ENCODE data around the gene EID2B.

EID2B gene, protein sequence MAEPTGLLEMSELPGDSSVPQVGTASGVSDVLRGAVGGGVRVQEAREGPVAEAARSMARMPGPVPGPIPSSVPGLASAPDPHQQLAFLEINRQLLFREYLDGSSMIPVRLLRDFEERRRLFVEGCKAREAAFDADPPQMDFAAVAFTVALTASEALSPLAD
- long read RNA-seq, transcript EID2B-201 (1 exons, 1,865 nt), result major isoform, 23 of 23 reads
- long read RNA-seq, partial matches to known transcripts, result 0 of 23 reads
- long read RNA-seq, other reads (novel, unspliced or antisense), result 0 of 23 reads

DNA sequence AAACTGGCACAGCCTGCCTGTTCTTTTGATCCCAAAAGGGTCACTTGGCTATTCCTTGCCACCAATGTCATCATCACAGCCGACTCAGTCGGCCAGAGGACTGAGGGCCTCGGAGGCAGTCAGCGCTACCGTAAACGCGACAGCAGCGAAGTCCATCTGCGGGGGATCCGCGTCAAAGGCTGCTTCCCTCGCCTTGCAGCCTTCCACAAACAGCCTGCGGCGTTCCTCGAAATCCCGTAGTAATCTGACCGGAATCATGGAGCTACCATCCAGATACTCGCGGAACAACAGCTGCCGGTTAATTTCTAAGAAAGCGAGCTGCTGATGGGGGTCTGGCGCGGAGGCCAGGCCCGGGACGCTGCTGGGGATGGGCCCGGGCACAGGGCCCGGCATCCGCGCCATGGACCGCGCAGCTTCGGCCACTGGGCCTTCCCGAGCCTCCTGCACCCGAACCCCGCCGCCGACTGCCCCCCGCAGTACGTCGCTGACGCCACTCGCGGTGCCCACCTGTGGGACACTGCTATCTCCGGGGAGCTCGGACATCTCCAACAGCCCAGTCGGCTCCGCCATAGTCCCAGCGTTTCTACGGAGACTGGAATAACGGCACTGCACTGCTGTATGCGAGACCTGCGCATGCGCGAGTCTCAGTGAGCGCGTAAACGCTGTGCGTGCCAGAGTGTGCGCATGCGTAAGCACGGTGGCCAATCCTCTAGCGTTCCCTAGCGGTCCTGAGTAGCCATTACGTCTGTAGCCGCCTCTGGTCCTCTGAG is at the start of gene EID2B:
EID2B (minus strand) TSS at position 620 of the 770 bp plus-strand sequence; CDS start at position 570, 50 bp downstream.
- TF ChIP-seq, protein P1, sequence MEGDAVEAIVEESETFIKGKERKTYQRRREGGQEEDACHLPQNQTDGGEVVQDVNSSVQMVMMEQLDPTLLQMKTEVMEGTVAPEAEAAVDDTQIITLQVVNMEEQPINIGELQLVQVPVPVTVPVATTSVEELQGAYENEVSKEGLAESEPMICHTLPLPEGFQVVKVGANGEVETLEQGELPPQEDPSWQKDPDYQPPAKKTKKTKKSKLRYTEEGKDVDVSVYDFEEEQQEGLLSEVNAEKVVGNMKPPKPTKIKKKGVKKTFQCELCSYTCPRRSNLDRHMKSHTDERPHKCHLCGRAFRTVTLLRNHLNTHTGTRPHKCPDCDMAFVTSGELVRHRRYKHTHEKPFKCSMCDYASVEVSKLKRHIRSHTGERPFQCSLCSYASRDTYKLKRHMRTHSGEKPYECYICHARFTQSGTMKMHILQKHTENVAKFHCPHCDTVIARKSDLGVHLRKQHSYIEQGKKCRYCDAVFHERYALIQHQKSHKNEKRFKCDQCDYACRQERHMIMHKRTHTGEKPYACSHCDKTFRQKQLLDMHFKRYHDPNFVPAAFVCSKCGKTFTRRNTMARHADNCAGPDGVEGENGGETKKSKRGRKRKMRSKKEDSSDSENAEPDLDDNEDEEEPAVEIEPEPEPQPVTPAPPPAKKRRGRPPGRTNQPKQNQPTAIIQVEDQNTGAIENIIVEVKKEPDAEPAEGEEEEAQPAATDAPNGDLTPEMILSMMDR (IDR thresholded peaks at IDR 0.05; ENCODE audit: insufficient read depth, low read length), result peak; percentile 99
- TF ChIP-seq, protein P2, sequence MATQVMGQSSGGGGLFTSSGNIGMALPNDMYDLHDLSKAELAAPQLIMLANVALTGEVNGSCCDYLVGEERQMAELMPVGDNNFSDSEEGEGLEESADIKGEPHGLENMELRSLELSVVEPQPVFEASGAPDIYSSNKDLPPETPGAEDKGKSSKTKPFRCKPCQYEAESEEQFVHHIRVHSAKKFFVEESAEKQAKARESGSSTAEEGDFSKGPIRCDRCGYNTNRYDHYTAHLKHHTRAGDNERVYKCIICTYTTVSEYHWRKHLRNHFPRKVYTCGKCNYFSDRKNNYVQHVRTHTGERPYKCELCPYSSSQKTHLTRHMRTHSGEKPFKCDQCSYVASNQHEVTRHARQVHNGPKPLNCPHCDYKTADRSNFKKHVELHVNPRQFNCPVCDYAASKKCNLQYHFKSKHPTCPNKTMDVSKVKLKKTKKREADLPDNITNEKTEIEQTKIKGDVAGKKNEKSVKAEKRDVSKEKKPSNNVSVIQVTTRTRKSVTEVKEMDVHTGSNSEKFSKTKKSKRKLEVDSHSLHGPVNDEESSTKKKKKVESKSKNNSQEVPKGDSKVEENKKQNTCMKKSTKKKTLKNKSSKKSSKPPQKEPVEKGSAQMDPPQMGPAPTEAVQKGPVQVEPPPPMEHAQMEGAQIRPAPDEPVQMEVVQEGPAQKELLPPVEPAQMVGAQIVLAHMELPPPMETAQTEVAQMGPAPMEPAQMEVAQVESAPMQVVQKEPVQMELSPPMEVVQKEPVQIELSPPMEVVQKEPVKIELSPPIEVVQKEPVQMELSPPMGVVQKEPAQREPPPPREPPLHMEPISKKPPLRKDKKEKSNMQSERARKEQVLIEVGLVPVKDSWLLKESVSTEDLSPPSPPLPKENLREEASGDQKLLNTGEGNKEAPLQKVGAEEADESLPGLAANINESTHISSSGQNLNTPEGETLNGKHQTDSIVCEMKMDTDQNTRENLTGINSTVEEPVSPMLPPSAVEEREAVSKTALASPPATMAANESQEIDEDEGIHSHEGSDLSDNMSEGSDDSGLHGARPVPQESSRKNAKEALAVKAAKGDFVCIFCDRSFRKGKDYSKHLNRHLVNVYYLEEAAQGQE (IDR thresholded peaks at IDR 0.05; ENCODE audit: insufficient replicate concordance, low read depth), result no peak
- no peaks in the 10 kb centered on the region for H3K27me3 ChIP-seq (ENCODE audit: insufficient read depth, poor library complexity, severe bottlenecking)
- H3K27ac ChIP-seq (replicated peaks), result peak within 1 kb of the TSS; percentile 68
- DNase-seq (ENCODE audit: low read depth in 1 of 2, low spot score in 1 of 2), result peak; percentile 90 to 94
- H3K4me3 ChIP-seq (replicated peaks; ENCODE audit: insufficient read depth, low read length), result peak within 1 kb of the TSS; percentile 88

DNA sequence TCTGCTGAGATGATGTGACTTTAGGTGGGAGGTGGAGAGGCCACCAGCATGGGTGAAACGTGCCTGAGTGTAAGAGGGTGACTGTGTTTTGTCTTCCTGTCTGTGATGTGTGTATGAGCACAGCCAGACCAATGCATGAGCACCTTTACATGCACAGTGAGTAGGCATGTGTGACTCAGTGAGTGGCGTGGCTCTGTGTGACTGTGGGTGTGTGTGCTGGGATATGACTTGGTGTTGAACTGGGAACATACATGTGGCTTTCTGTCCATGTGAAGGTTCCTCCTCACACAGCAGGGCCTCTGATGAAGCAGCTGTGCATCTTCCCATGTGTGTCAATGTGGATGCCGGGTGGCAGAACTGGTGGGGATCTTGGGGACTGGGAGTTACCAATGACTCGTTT is 49.8 kb upstream of the EID2B start:
- Histone ChIP-seq H3K4me3 (replicated peaks; ENCODE audit: insufficient read depth, low read length) (no peak overlapping the region), H3K27me3 (ENCODE audit: insufficient read depth, poor library complexity, severe bottlenecking) (peaks cover 2% of the 10 kb centered on the region), H3K27ac (replicated peaks) (no peak overlapping the region)
- no peak for DNase-seq (ENCODE audit: low read depth in 1 of 2, low spot score in 1 of 2)
- TF ChIP-seq GABPA (IDR thresholded peaks at IDR 0.05; ENCODE audit: low read depth) (no peak), SPI1 (IDR thresholded peaks at IDR 0.05; ENCODE audit: borderline replicate concordance, low read depth) (no peak), POLR2AphosphoS5 (IDR thresholded peaks at IDR 0.05; ENCODE audit: low read depth) (no peak)
- TF ChIP-seq, protein P2 (IDR thresholded peaks at IDR 0.05; ENCODE audit: insufficient replicate concordance, low read depth), result no peak
- TF ChIP-seq, protein P1 (IDR thresholded peaks at IDR 0.05; ENCODE audit: insufficient read depth, low read length), result no peak

DNA sequence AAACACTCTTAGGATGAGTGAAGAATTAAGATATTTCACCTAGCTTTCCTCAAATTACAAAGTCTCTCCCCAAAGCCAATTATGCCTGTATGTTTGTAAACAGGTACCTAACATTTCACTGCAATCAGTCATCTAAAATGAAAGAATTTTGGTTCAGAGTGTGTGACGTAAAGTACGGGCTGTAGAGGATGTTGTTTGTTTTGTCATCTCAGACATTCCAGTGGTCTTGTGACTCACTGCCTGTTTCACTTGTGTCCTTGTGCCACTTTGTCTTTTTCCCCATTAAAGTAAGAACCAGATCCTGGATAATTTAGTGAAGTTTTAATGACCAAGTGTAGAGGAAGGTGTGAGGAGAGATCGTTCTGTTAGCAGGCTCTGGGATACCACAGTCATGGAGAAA is 36.0 kb upstream of the EID2B start:
- H3K27ac ChIP-seq (replicated peaks), result no peak overlapping the region
- H3K27me3 ChIP-seq (ENCODE audit: insufficient read depth, poor library complexity, severe bottlenecking), result peaks cover 8% of the 10 kb centered on the region
- no peak overlapping the region for H3K4me3 ChIP-seq (replicated peaks; ENCODE audit: insufficient read depth, low read length)
- no peak for DNase-seq (ENCODE audit: low read depth in 1 of 2, low spot score in 1 of 2)
- TF ChIP-seq GABPA (IDR thresholded peaks at IDR 0.05; ENCODE audit: low read depth) (no peak), SPI1 (IDR thresholded peaks at IDR 0.05; ENCODE audit: borderline replicate concordance, low read depth) (no peak), POLR2AphosphoS5 (IDR thresholded peaks at IDR 0.05; ENCODE audit: low read depth) (no peak)
- TF ChIP-seq, protein P1 (IDR thresholded peaks at IDR 0.05; ENCODE audit: insufficient read depth, low read length), result no peak
- TF ChIP-seq, protein P2 (IDR thresholded peaks at IDR 0.05; ENCODE audit: insufficient replicate concordance, low read depth), result no peak

All from HL-60 (cell line).